Endodermal cell (in vitro differentiated cells): ENCODE results near the gene SOX2. TPM values are rescaled to one million over a fixed set of nuclear protein-coding genes. Genes with fewer than 3 reads are reported as not detected.

Experiments used
- DNase-seq: peaks from one replicate; pipeline ENCODE4 v3.0.0-alpha.2; 2017
- H3K27ac ChIP-seq: 2 replicates; pipeline ENCODE4 v1.5.1; 2013; ENCODE audit warnings: mild to moderate bottlenecking, low read depth, low read length, moderate library complexity
- H3K27me3 ChIP-seq: 2 replicates; pipeline ENCODE4 v1.6.1; 2013; ENCODE audit warnings: mild to moderate bottlenecking, low read length, moderate library complexity; ENCODE audit not compliant: insufficient read depth, control insufficient read depth, poor library complexity, severe bottlenecking
- H3K36me3 ChIP-seq: 2 replicates; pipeline ENCODE4 v1.7.0; 2013; ENCODE audit warnings: mild to moderate bottlenecking, low read length, moderate library complexity; ENCODE audit not compliant: control insufficient read depth, insufficient read depth
- H3K4me1 ChIP-seq: one replicate; pipeline ENCODE4 v1.7.0; 2013; ENCODE audit warnings: low read length; ENCODE audit not compliant: control insufficient read depth, insufficient read depth
- H3K4me3 ChIP-seq: 2 replicates; pipeline ENCODE4 v1.5.1; 2013; ENCODE audit warnings: mild to moderate bottlenecking, low read length, moderate library complexity
- H3K9ac ChIP-seq: 2 replicates; pipeline ENCODE4 v1.6.1; 2013; ENCODE audit warnings: mild to moderate bottlenecking, low read length, moderate library complexity; ENCODE audit not compliant: poor library complexity, severe bottlenecking; ENCODE audit errors: extremely low read depth
- H3K9me3 ChIP-seq: 2 replicates; pipeline ENCODE4 v1.6.1; 2013; ENCODE audit warnings: mild to moderate bottlenecking, low read length, moderate library complexity; ENCODE audit not compliant: control insufficient read depth
- H3K27ac Mint-ChIP-seq: 2 replicates; pipeline ENCODE4 v1.8.0; 2020; ENCODE audit warnings: mixed read lengths
- H3K27me3 Mint-ChIP-seq: 2 replicates; pipeline ENCODE4 v1.8.0; 2021; ENCODE audit warnings: mild to moderate bottlenecking, mixed read lengths; ENCODE audit not compliant: insufficient read depth
- H3K36me3 Mint-ChIP-seq: 2 replicates; pipeline ENCODE4 v1.8.0; 2020; ENCODE audit warnings: low read depth, mixed read lengths
- H3K4me1 Mint-ChIP-seq: 2 replicates; pipeline ENCODE4 v1.8.0; 2020; ENCODE audit warnings: mixed read lengths
- H3K4me3 Mint-ChIP-seq: 2 replicates; pipeline ENCODE4 v1.8.0; 2020; ENCODE audit warnings: mild to moderate bottlenecking, moderate library complexity, mixed read lengths
- H3K9me3 Mint-ChIP-seq: 2 replicates; pipeline ENCODE4 v1.8.0; 2020; ENCODE audit warnings: mild to moderate bottlenecking, mixed read lengths
- WGBS, 2 experiments: methylation state at CpG; one replicate each; pipeline versions ENCODE4 v1.1.5 to v1.1.7; 2013; ENCODE audit warnings: missing lambda C conversion rate in 2 of 2, mixed read lengths in 1 of 2; ENCODE audit not compliant: insufficient coverage in 1 of 2, insufficient read length in 1 of 2; 5-methylcytosine and 5-hydroxymethylcytosine counted together
- total RNA-seq, 2 donors: library from RNA; stranded (reverse); fragmentation: NEBNext Ultra II Directional in 1 of 2; extraction: Animal tissue kit (Norgen Biotek cat#: 25700) in 1 of 2; gene quantifications; 2 replicates in 1 of 2; 3 replicates in 1 of 2; pipeline ENCODE4 v1.2.1, GENCODE V29; 2021
- TF ChIP-seq, protein P1 (sequence below): fragments of 200-600 bp; sonication (generic); conservative IDR thresholded peaks from 2 replicates; pipeline ENCODE4 v1.5.0; 2021; ENCODE audit warnings: antibody characterized with exemption, mild to moderate bottlenecking

SOX2 gene
- total RNA-seq, 2 donors from 2014 or later, result 1.8 to 39.5 TPM

DNA sequence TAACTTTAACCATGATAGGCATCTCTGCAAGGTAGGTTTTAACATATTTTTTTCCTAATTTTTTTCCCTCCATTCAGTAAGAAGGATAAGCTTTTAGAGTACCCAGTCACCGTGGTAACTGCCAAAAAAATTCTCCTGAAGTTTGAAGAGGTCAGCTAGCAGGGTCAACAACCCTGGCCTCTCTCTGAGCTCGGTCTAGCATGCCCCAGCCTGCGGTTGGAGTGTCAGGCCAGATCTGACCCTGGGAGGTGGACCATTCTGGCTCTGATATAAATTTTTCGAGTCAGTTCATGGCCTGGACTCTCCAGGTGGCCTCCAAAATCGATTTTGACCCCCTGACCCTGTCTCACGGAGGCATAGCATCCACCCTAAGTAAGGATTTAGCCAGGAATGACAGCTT lies 29.7 kb downstream of the SOX2 start:
- Histone ChIP-seq H3K9ac (no peak overlapping the region), H3K4me3 (no peak overlapping the region), H3K9me3 (no peaks in the 10 kb centered on the region), H3K27ac (peak overlapping the region; percentile 47), H3K4me1 (no peaks in the 10 kb centered on the region), H3K36me3 (no peaks in the 10 kb centered on the region), H3K27me3 (no peaks in the 10 kb centered on the region)
- Mint-ChIP-seq H3K27ac (no peak overlapping the region), H3K27me3 (peaks cover 4% of the 10 kb centered on the region), H3K9me3 (no peaks in the 10 kb centered on the region), H3K36me3 (no peaks in the 10 kb centered on the region), H3K4me1 (peaks cover 6% of the 10 kb centered on the region), H3K4me3 (no peak overlapping the region)
- TF ChIP-seq, protein P1, sequence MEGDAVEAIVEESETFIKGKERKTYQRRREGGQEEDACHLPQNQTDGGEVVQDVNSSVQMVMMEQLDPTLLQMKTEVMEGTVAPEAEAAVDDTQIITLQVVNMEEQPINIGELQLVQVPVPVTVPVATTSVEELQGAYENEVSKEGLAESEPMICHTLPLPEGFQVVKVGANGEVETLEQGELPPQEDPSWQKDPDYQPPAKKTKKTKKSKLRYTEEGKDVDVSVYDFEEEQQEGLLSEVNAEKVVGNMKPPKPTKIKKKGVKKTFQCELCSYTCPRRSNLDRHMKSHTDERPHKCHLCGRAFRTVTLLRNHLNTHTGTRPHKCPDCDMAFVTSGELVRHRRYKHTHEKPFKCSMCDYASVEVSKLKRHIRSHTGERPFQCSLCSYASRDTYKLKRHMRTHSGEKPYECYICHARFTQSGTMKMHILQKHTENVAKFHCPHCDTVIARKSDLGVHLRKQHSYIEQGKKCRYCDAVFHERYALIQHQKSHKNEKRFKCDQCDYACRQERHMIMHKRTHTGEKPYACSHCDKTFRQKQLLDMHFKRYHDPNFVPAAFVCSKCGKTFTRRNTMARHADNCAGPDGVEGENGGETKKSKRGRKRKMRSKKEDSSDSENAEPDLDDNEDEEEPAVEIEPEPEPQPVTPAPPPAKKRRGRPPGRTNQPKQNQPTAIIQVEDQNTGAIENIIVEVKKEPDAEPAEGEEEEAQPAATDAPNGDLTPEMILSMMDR, result no peak
- no peak for DNase-seq
- WGBS, 2 experiments, result 34 to 50% methylated on average over 4 to 6 of the region's 6 CpGs

DNA sequence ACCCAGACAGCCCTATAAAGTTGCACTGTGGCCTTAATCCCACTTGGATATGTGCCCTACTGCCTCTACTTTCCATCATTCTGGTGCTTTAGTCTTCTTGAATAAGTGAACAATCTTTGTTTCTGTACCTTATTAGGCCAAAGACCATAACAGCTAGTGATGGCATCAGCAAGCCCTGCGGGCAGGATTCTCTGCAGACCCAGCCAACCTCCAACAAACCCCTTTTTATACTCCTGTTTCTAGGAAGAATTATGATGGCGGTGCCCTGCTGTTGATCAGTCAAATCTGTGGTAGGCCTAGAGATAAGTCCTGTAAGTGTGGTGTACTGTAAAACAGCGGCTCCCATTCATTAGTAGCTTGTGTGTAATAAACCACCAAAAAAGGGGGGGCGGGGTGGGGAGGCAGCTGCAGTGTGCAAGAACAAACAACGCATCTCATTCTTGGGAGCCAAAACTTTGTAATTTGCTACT lies 40.5 kb downstream of the SOX2 start:
- Mint-ChIP-seq H3K27ac (no peak overlapping the region), H3K4me1 (peaks cover 18% of the 10 kb centered on the region), H3K4me3 (no peak overlapping the region), H3K36me3 (no peaks in the 10 kb centered on the region), H3K9me3 (no peaks in the 10 kb centered on the region), H3K27me3 (no peaks in the 10 kb centered on the region)
- TF ChIP-seq, protein P1, result no peak
- no peak for DNase-seq
- no peak overlapping the region for H3K9ac ChIP-seq
- no peaks in the 10 kb centered on the region for H3K9me3 ChIP-seq
- H3K27me3 ChIP-seq, result no peaks in the 10 kb centered on the region
- peak overlapping the region; percentile 49 for H3K27ac ChIP-seq
- 88% methylated on average over 5 of the region's 5 CpGs; no CpG with 5 or more reads in 1 of the 2 experiments for WGBS, 2 experiments
- no peak overlapping the region for H3K4me3 ChIP-seq
- no peaks in the 10 kb centered on the region for H3K36me3 ChIP-seq
- no peaks in the 10 kb centered on the region for H3K4me1 ChIP-seq

DNA sequence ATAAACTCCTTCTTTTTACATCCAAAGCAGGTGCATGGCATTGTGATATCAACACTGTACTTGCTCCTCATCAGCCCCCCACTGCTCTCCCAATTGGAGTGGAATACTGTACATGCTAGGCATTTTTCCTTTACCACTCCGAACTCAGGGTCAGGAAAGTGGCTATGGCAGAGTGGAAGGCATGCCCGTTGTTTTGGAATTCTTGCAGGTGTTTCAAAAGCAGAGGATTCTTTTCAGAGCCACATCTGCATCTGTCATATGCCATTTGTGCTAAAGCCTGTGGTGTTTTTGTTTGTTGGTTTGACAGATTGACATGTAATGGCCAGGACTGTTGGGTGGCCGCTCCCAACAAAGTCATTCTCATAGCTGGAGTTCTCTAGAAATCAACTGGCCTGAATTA lies 41.7 kb downstream of the SOX2 start:
- H3K27me3 Mint-ChIP-seq, result no peaks in the 10 kb centered on the region
- H3K27ac ChIP-seq, result peak overlapping the region; percentile 59
- H3K9me3 Mint-ChIP-seq, result no peaks in the 10 kb centered on the region
- no peak overlapping the region for H3K27ac Mint-ChIP-seq
- no peak overlapping the region for H3K4me3 Mint-ChIP-seq
- H3K4me3 ChIP-seq, result no peak overlapping the region
- H3K27me3 ChIP-seq, result no peaks in the 10 kb centered on the region
- H3K36me3 ChIP-seq, result no peaks in the 10 kb centered on the region
- H3K9me3 ChIP-seq, result no peaks in the 10 kb centered on the region
- peaks cover 27% of the 10 kb centered on the region for H3K4me1 Mint-ChIP-seq
- no peak overlapping the region for H3K9ac ChIP-seq
- H3K36me3 Mint-ChIP-seq, result no peaks in the 10 kb centered on the region
- no peak for DNase-seq
- 57 to 74% methylated on average over 3 of the region's 3 CpGs for WGBS, 2 experiments
- TF ChIP-seq, protein P1, result no peak
- peaks cover 2% of the 10 kb centered on the region for H3K4me1 ChIP-seq
